Hepatocyte (in vitro differentiated cells): ENCODE measurements around the gene FRY. TPM values are rescaled to one million over a fixed set of nuclear protein-coding genes. Genes with fewer than 3 reads are reported as not detected.

Source experiments
- DNase-seq: peaks from one replicate; pipeline ENCODE4 v3.0.0-alpha.2; 2016; ENCODE audit warnings: low spot score
- H2AFZ ChIP-seq: fragments of 200-600 bp; sonication (generic); 2 replicates; pipeline ENCODE4 v1.6.0; 2016; ENCODE audit warnings: antibody characterized with exemption, mild to moderate bottlenecking
- H3K27ac ChIP-seq: fragments of 200-600 bp; sonication (generic); 2 replicates; pipeline ENCODE4 v1.5.1; 2016; ENCODE audit warnings: mild to moderate bottlenecking
- H3K27me3 ChIP-seq: fragments of 200-600 bp; sonication (generic); 2 replicates; pipeline ENCODE4 v1.6.1; 2016
- H3K36me3 ChIP-seq: fragments of 200-600 bp; sonication (generic); replicated peaks from 2 replicates; pipeline ENCODE4 v1.5.1; 2016; ENCODE audit warnings: low read depth; ENCODE audit not compliant: insufficient read depth
- H3K4me1 ChIP-seq: fragments of 200-600 bp; sonication (generic); 2 replicates; pipeline ENCODE4 v1.5.1; 2016; ENCODE audit warnings: mild to moderate bottlenecking, moderate library complexity; ENCODE audit not compliant: insufficient read depth
- H3K4me2 ChIP-seq: fragments of 200-600 bp; sonication (generic); 2 replicates; pipeline ENCODE4 v1.6.0; 2016
- H3K4me3 ChIP-seq: fragments of 200-600 bp; sonication (generic); 2 replicates; pipeline ENCODE4 v1.5.1; 2016; ENCODE audit warnings: mild to moderate bottlenecking
- H3K79me2 ChIP-seq: fragments of 200-600 bp; sonication (generic); 2 replicates; pipeline ENCODE4 v1.6.0; 2017; ENCODE audit warnings: mild to moderate bottlenecking
- H3K9me2 ChIP-seq: fragments of 200-600 bp; sonication (generic); replicated peaks from 2 replicates; pipeline ENCODE4 v1.6.0; 2017; ENCODE audit warnings: mild to moderate bottlenecking; ENCODE audit not compliant: insufficient read depth
- H3K9me3 ChIP-seq: fragments of 200-600 bp; sonication (generic); 2 replicates; pipeline ENCODE4 v1.5.1; 2016; ENCODE audit warnings: low read depth, mild to moderate bottlenecking
- H4K20me1 ChIP-seq: fragments of 200-600 bp; sonication (generic); 2 replicates; pipeline ENCODE4 v1.6.0; 2016; ENCODE audit warnings: mild to moderate bottlenecking; ENCODE audit not compliant: insufficient read depth, poor library complexity, severe bottlenecking
- CTCF ChIP-seq: fragments of 200-600 bp; sonication (generic); IDR thresholded peaks from 2 replicates; pipeline ENCODE4 v1.5.1; 2016; ENCODE audit warnings: antibody characterized with exemption, mild to moderate bottlenecking; ENCODE audit not compliant: poor library complexity
- EZH2 ChIP-seq: fragments of 200-600 bp; sonication (generic); IDR thresholded peaks from 2 replicates; pipeline ENCODE4 v1.6.1; 2016; ENCODE audit warnings: antibody characterized with exemption, mild to moderate bottlenecking, borderline replicate concordance
- EZH2phosphoT487 ChIP-seq: fragments of 200-600 bp; sonication (generic); IDR thresholded peaks from one replicate; pipeline ENCODE4 v1.6.1; 2018; ENCODE audit warnings: antibody characterized with exemption, mild to moderate bottlenecking, low read depth, moderate library complexity; ENCODE audit not compliant: unreplicated experiment, severe bottlenecking
- WGBS: methylation state at CpG from one replicate; pipeline ENCODE4 v1.1.6; 2016; ENCODE audit warnings: low lambda C conversion rate; ENCODE audit errors: missing lambda C conversion rate; 5-methylcytosine and 5-hydroxymethylcytosine counted together
- polyA plus RNA-seq: library from polyadenylated mRNA; unstranded; fragments of >200 nt; fragmentation: Nextera tagmentation; extraction: Ambion mirVana; gene quantifications from 2 replicates; pipeline ENCODE4 v1.2.1, GENCODE V29; 2016
- total RNA-seq: library from RNA; depleted of rRNA; stranded (reverse); fragments of >200 nt; gene quantifications from 2 replicates; pipeline ENCODE4 v1.2.3, GENCODE V29; 2014

The FRY gene
- total and polyA plus RNA-seq, 2 experiments from 2014 or later, result 2.4 to 3.7 TPM

- Histone ChIP-seq H3K4me2 (no peak overlapping the region), H3K4me3 (no peak overlapping the region), H3K36me3 (no peaks in the 10 kb centered on the region), H3K79me2 (no peaks in the 10 kb centered on the region), H2AFZ (no peak overlapping the region), H3K27ac (no peak overlapping the region), H3K9me3 (no peaks in the 10 kb centered on the region), H4K20me1 (no peaks in the 10 kb centered on the region), H3K4me1 (no peaks in the 10 kb centered on the region), H3K9me2 (no peaks in the 10 kb centered on the region), H3K27me3 (peaks cover 3% of the 10 kb centered on the region)
- WGBS, result 93% methylated on average over 2 of the region's 2 CpGs
- no peak for DNase-seq
- TF ChIP-seq EZH2 (no peak), CTCF (no peak)
Measured at GRCh38 chr13:32035716-32036115, 4.1 kb downstream of the FRY start.

- Histone ChIP-seq H3K36me3 (no peaks in the 10 kb centered on the region), H3K27ac (no peak overlapping the region), H3K4me3 (no peak overlapping the region), H2AFZ (no peak overlapping the region), H3K79me2 (no peaks in the 10 kb centered on the region), H3K4me1 (no peaks in the 10 kb centered on the region), H4K20me1 (no peaks in the 10 kb centered on the region), H3K4me2 (peak overlapping the region; percentile 58), H3K9me2 (no peaks in the 10 kb centered on the region), H3K9me3 (no peaks in the 10 kb centered on the region), H3K27me3 (peaks cover 3% of the 10 kb centered on the region)
- WGBS, result 68% methylated on average over 4 of the region's 4 CpGs
- DNase-seq, result no peak
- TF ChIP-seq CTCF, result no peak
- no peak for TF ChIP-seq EZH2
- TF ChIP-seq EZH2phosphoT487, result no peak
Measured at GRCh38 chr13:32036126-32036695, 4.6 kb downstream of the FRY start.

GRCh38 chr13:32036757-32037156, 5.2 kb downstream of the FRY start:
- 53% methylated on average over 2 of the region's 2 CpGs for WGBS
- Histone ChIP-seq H3K27ac (no peak overlapping the region), H3K36me3 (no peaks in the 10 kb centered on the region), H3K4me3 (no peak overlapping the region), H3K9me2 (no peaks in the 10 kb centered on the region), H3K4me2 (peak overlapping the region; percentile 58), H3K9me3 (no peaks in the 10 kb centered on the region), H3K4me1 (no peaks in the 10 kb centered on the region), H3K27me3 (peaks cover 3% of the 10 kb centered on the region), H2AFZ (no peak overlapping the region), H3K79me2 (no peaks in the 10 kb centered on the region), H4K20me1 (no peaks in the 10 kb centered on the region)
- TF ChIP-seq EZH2, result no peak
- TF ChIP-seq CTCF, result no peak
- TF ChIP-seq EZH2phosphoT487, result no peak
- DNase-seq, result no peak

- H2AFZ ChIP-seq, result no peak overlapping the region
- H3K36me3 ChIP-seq, result no peaks in the 10 kb centered on the region
- no peaks in the 10 kb centered on the region for H3K9me3 ChIP-seq
- 59% methylated on average over 2 of the region's 2 CpGs for WGBS
- no peak for DNase-seq
- no peaks in the 10 kb centered on the region for H3K27me3 ChIP-seq
- no peaks in the 10 kb centered on the region for H3K79me2 ChIP-seq
- no peak overlapping the region for H3K4me2 ChIP-seq
- no peak for TF ChIP-seq CTCF
- no peak for TF ChIP-seq EZH2
- no peak for TF ChIP-seq EZH2phosphoT487
- no peaks in the 10 kb centered on the region for H3K9me2 ChIP-seq
- no peaks in the 10 kb centered on the region for H3K4me1 ChIP-seq
- H4K20me1 ChIP-seq, result no peaks in the 10 kb centered on the region
- no peak overlapping the region for H3K27ac ChIP-seq
- H3K4me3 ChIP-seq, result no peak overlapping the region
Measured at GRCh38 chr13:32037471-32037870, 5.9 kb downstream of the FRY start.
